ENCODE results near the gene FNDC3A. TPM values are rescaled to one million over a fixed set of nuclear protein-coding genes. Genes with fewer than 3 reads are reported as not detected.

Gene FNDC3A
- total and polyA plus RNA-seq, 11 donors: 10.1 to 38.3 (median 21.9) TPM

- intact Hi-C loops (cut with DNase I): no loop called here
- no peak for TF ChIP-seq POLR2A (IDR thresholded peaks at IDR 0.05)
- TF ChIP-seq, protein P1, sequence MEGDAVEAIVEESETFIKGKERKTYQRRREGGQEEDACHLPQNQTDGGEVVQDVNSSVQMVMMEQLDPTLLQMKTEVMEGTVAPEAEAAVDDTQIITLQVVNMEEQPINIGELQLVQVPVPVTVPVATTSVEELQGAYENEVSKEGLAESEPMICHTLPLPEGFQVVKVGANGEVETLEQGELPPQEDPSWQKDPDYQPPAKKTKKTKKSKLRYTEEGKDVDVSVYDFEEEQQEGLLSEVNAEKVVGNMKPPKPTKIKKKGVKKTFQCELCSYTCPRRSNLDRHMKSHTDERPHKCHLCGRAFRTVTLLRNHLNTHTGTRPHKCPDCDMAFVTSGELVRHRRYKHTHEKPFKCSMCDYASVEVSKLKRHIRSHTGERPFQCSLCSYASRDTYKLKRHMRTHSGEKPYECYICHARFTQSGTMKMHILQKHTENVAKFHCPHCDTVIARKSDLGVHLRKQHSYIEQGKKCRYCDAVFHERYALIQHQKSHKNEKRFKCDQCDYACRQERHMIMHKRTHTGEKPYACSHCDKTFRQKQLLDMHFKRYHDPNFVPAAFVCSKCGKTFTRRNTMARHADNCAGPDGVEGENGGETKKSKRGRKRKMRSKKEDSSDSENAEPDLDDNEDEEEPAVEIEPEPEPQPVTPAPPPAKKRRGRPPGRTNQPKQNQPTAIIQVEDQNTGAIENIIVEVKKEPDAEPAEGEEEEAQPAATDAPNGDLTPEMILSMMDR (IDR thresholded peaks at IDR 0.05): no peak
- ATAC-seq (no peak), DNase-seq (no peak)
- Histone ChIP-seq H3K9me3 (no peaks in the 10 kb centered on the region), H3K27ac (no peak overlapping the region), H3K27me3 (no peaks in the 10 kb centered on the region), H3K4me1 (no peaks in the 10 kb centered on the region), H3K4me3 (no peak overlapping the region), H3K36me3 (no peaks in the 10 kb centered on the region)
- 90 to 95% (median 92%) methylated on average over 3 of the region's 3 CpGs for WGBS, 4 donors
These were observed 259.0 kb downstream of the FNDC3A start for GRCh38 chr13:49234741-49235140.

GRCh38 chr13:49235856-49236431 is 260.2 kb downstream of the FNDC3A start:
- 83 to 94% (median 93%) methylated on average over 6 of the region's 6 CpGs for WGBS, 4 donors
- Histone ChIP-seq H3K36me3 (no peaks in the 10 kb centered on the region), H3K4me3 (no peak overlapping the region), H3K27ac (no peak overlapping the region), H3K4me1 (no peaks in the 10 kb centered on the region), H3K27me3 (no peaks in the 10 kb centered on the region), H3K9me3 (no peaks in the 10 kb centered on the region)
- TF ChIP-seq POLR2A (IDR thresholded peaks at IDR 0.05): no peak
- TF ChIP-seq, protein P1 (IDR thresholded peaks at IDR 0.05): no peak
- no peak for DNase-seq
- ATAC-seq: no peak
- intact Hi-C loops (cut with DNase I): no loop called here

DNA sequence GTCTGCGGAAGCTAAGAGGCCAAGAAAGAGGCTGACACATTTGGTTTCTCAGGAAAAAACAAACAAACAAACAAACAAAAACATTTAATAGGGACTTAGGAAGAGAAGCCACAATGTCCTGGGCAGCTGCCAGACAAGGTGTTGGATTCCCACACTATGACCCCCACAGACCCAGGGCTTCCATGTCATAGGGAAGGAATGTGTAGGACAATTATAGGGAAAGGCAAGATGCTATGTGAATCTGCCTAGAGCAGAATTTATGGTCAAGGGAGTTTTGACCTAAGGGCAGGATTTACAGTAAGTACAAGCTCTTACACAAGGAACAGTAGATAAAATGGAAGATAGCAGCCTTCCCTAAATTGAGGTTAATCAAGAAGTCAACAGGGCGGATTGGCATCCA is 262.9 kb downstream of the FNDC3A start:
- TF ChIP-seq, protein P1 (IDR thresholded peaks at IDR 0.05): no peak
- no peak for TF ChIP-seq POLR2A (IDR thresholded peaks at IDR 0.05)
- Histone ChIP-seq H3K27ac (no peak overlapping the region), H3K27me3 (no peaks in the 10 kb centered on the region), H3K4me1 (no peaks in the 10 kb centered on the region), H3K9me3 (no peaks in the 10 kb centered on the region), H3K4me3 (no peak overlapping the region), H3K36me3 (no peaks in the 10 kb centered on the region)
- intact Hi-C loops (cut with DNase I): no loop called here
- ATAC-seq: no peak
- WGBS, 4 donors: 95 to 98% (median 97%) methylated on average over 2 of the region's 2 CpGs
- DNase-seq: no peak

GRCh38 chr13:49240017-49240416 is 264.3 kb downstream of the FNDC3A start:
- DNase-seq (no peak), ATAC-seq (no peak)
- no peaks in the 10 kb centered on the region for H3K4me1 ChIP-seq
- WGBS, 4 donors: 45 to 48% (median 46%) methylated on average over 4 of the region's 4 CpGs
- H3K27ac ChIP-seq: no peak overlapping the region
- no peaks in the 10 kb centered on the region for H3K27me3 ChIP-seq
- no peaks in the 10 kb centered on the region for H3K36me3 ChIP-seq
- H3K9me3 ChIP-seq: no peaks in the 10 kb centered on the region
- TF ChIP-seq, protein P1 (IDR thresholded peaks at IDR 0.05): peak in 9 of 12 donors; percentile 5 to 46 (median 25)
- no peak for TF ChIP-seq POLR2A (IDR thresholded peaks at IDR 0.05)
- intact Hi-C loops (cut with DNase I): loop anchor here in 1 of 10 donors (10.0 kb wide), 1 partner anchor 265 kb away; the partner anchor contains the start of gene FNDC3A
- H3K4me3 ChIP-seq: no peak overlapping the region

All from heart left ventricle (tissue), 16 donors.